IPS-15b (cell line): ENCODE measurements around the gene D2HGDH.
"Not testable (repeated sequence)": the region's sequence is repeated elsewhere in the genome, so short reads cannot be mapped to it uniquely, and the experiment has no call there.

Experiments
- H3K27me3 ChIP-seq: one replicate; pipeline ENCODE4 v1.6.1; 2013; ENCODE audit warnings: low read length; ENCODE audit not compliant: control insufficient read depth, insufficient read depth
- H3K36me3 ChIP-seq: one replicate; pipeline ENCODE4 v1.6.1; 2013; ENCODE audit warnings: low read length; ENCODE audit not compliant: control insufficient read depth, insufficient read depth
- H3K4me1 ChIP-seq: one replicate; pipeline ENCODE4 v1.6.1; 2013; ENCODE audit warnings: mild to moderate bottlenecking, low read length; ENCODE audit not compliant: control insufficient read depth, insufficient read depth
- H3K4me3 ChIP-seq: one replicate; pipeline ENCODE4 v1.5.1; 2013; ENCODE audit warnings: low read depth, low read length
- H3K9ac ChIP-seq: one replicate; pipeline ENCODE4 v1.6.1; 2013; ENCODE audit warnings: low read depth, mild to moderate bottlenecking, low read length
- H3K9me3 ChIP-seq: one replicate; pipeline ENCODE4 v1.6.1; 2013; ENCODE audit warnings: mild to moderate bottlenecking, low read length; ENCODE audit not compliant: control insufficient read depth, insufficient read depth

Gene D2HGDH

GRCh38 chr2:241788572-241788971, 54.1 kb downstream of the D2HGDH start:
- no peaks in the 10 kb centered on the region for H3K4me1 ChIP-seq
- H3K9me3 ChIP-seq: no peaks in the 10 kb centered on the region
- H3K36me3 ChIP-seq: no peaks in the 10 kb centered on the region
- no peak overlapping the region for H3K9ac ChIP-seq
- H3K27me3 ChIP-seq: no peaks in the 10 kb centered on the region
- H3K4me3 ChIP-seq: no peak overlapping the region

- not testable (repeated sequence) for H3K4me1 ChIP-seq, H3K4me3 ChIP-seq, H3K9me3 ChIP-seq
Measured at GRCh38 chr2:241791385-241791784, 57.0 kb downstream of the D2HGDH start.

GRCh38 chr2:241793385-241793784, 59.0 kb downstream of the D2HGDH start:
- Histone ChIP-seq H3K4me3 (no peak overlapping the region), H3K4me1 (no peaks in the 10 kb centered on the region), H3K36me3 (no peaks in the 10 kb centered on the region), H3K9me3 (no peaks in the 10 kb centered on the region), H3K9ac (no peak overlapping the region), H3K27me3 (no peaks in the 10 kb centered on the region)

More at GRCh38 chr2:241791385-241791784, 57.0 kb downstream of the D2HGDH start:
- H3K27me3 ChIP-seq, H3K9ac ChIP-seq, H3K36me3 ChIP-seq: not testable (repeated sequence)

GRCh38 chr2:241794250-241794823, 59.9 kb downstream of the D2HGDH start:
- no peak overlapping the region for H3K9ac ChIP-seq
- H3K4me3 ChIP-seq: no peak overlapping the region
- H3K4me1 ChIP-seq: no peaks in the 10 kb centered on the region
- H3K36me3 ChIP-seq: no peaks in the 10 kb centered on the region
- H3K9me3 ChIP-seq: no peaks in the 10 kb centered on the region
- H3K27me3 ChIP-seq: no peaks in the 10 kb centered on the region

- no peaks in the 10 kb centered on the region for H3K9me3 ChIP-seq
- H3K4me3 ChIP-seq: no peak overlapping the region
- no peaks in the 10 kb centered on the region for H3K27me3 ChIP-seq
- H3K4me1 ChIP-seq: no peaks in the 10 kb centered on the region
- no peak overlapping the region for H3K9ac ChIP-seq
- H3K36me3 ChIP-seq: no peaks in the 10 kb centered on the region
Measured at GRCh38 chr2:241795021-241795999, 60.9 kb downstream of the D2HGDH start.

- H3K36me3 ChIP-seq: no peaks in the 10 kb centered on the region
- H3K27me3 ChIP-seq: no peaks in the 10 kb centered on the region
- H3K9ac ChIP-seq: no peak overlapping the region
- H3K9me3 ChIP-seq: no peaks in the 10 kb centered on the region
- no peak overlapping the region for H3K4me3 ChIP-seq
- H3K4me1 ChIP-seq: no peaks in the 10 kb centered on the region
Measured at GRCh38 chr2:241796209-241796608, 61.8 kb downstream of the D2HGDH start.

GRCh38 chr2:241796610-241797138, 62.2 kb downstream of the D2HGDH start:
- Histone ChIP-seq H3K9ac (no peak overlapping the region), H3K9me3 (no peaks in the 10 kb centered on the region), H3K36me3 (no peaks in the 10 kb centered on the region), H3K27me3 (no peaks in the 10 kb centered on the region), H3K4me3 (no peak overlapping the region), H3K4me1 (no peaks in the 10 kb centered on the region)

- Histone ChIP-seq H3K4me3 (no peak overlapping the region), H3K36me3 (no peaks in the 10 kb centered on the region), H3K4me1 (no peaks in the 10 kb centered on the region), H3K9me3 (no peaks in the 10 kb centered on the region), H3K27me3 (no peaks in the 10 kb centered on the region), H3K9ac (no peak overlapping the region)
Measured at GRCh38 chr2:241797441-241798080, 63.1 kb downstream of the D2HGDH start.

- H3K36me3 ChIP-seq: no peaks in the 10 kb centered on the region
- H3K9me3 ChIP-seq: no peaks in the 10 kb centered on the region
- H3K4me1 ChIP-seq: no peaks in the 10 kb centered on the region
- peaks cover under 1% of the 10 kb centered on the region for H3K27me3 ChIP-seq
- H3K9ac ChIP-seq: no peak overlapping the region
- no peak overlapping the region for H3K4me3 ChIP-seq
Measured at GRCh38 chr2:241798081-241798630, 63.7 kb downstream of the D2HGDH start.

GRCh38 chr2:241798631-241799521, 64.4 kb downstream of the D2HGDH start:
- no peaks in the 10 kb centered on the region for H3K9me3 ChIP-seq
- H3K4me1 ChIP-seq: no peaks in the 10 kb centered on the region
- no peaks in the 10 kb centered on the region for H3K36me3 ChIP-seq
- H3K9ac ChIP-seq: no peak overlapping the region
- H3K27me3 ChIP-seq: peaks cover 7% of the 10 kb centered on the region
- H3K4me3 ChIP-seq: no peak overlapping the region
